ENCODE measurements around the gene KCNMA1.

DNA sequence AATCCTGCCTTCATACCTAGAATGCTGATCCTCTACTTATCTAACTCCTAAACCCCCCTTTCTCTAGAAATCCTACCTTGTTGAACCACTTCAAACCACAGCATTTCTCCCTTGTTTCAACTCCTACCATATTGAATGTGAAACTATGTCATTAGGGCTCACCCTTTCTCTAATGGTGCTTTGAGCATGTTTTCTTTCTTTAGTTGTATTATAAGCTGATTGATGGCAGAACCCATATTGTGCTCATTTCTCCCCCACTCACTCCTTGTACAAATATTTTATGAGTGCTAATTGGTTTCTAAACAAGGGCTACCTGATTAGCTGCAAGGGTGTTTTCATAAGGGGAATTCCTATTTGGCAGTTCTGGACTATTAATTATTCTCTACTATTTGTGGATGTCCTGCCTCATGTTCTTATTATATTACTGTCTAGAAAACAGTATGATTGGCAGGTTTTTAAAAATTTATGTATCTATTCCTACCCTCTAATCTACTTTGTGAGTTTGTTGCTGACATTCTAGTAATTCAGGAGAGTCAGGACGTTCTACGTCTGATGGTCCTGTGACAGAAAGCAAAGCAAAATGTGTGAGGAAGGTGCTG is 765.8 kb downstream of the KCNMA1 start:
- TF ChIP-seq, protein P1, sequence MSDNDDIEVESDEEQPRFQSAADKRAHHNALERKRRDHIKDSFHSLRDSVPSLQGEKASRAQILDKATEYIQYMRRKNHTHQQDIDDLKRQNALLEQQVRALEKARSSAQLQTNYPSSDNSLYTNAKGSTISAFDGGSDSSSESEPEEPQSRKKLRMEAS (IDR thresholded peaks at IDR 0.05) = no peak
- TF ChIP-seq RAD21 (IDR thresholded peaks at IDR 0.05; ENCODE audit: low read depth) (no peak), TEAD4 (IDR thresholded peaks at IDR 0.05) (no peak), NFIC (IDR thresholded peaks at IDR 0.05) (no peak), YY1 (IDR thresholded peaks at IDR 0.05; ENCODE audit: low read depth) (no peak)

Measured in Ishikawa (cell line).